H1 (cell line): ENCODE results near the gene THTPA. TPM values are rescaled to one million over a fixed set of nuclear protein-coding genes. Genes with fewer than 3 reads are reported as not detected.

Experiments used
- CTCF ChIA-PET: fragments of 300-600 bp; sonication (Branson Sonifier 250); formaldehyde crosslinking; loops from one replicate; lab custom pipeline; 2021; ENCODE audit not compliant: partially characterized antibody; lab: Charles Lee
- POLR2A ChIA-PET: fragments of 300-600 bp; sonication (Branson Sonifier 250); formaldehyde crosslinking; loops from one replicate; lab custom pipeline; 2021; ENCODE audit warnings: inconsistent platforms; ENCODE audit not compliant: partially characterized antibody; lab: Charles Lee
- DNase-seq, 2 experiments: peaks; one replicate each; pipeline versions ENCODE4 v3.0.0 to v3.0.0-alpha.2; 2010 to 2022; ENCODE audit warnings: low spot score in 2 of 2, low read depth in 1 of 2, mixed read lengths in 1 of 2
- FAIRE-seq: peaks from 2 replicates; lab custom pipeline; 2011; peaks lifted over from hg19 to GRCh38; lab: Jason Lieb, UNC
- H2AFZ ChIP-seq: 2 replicates; pipeline ENCODE4 v1.8.1; 2012; ENCODE audit warnings: low read length, inconsistent platforms
- H2AK5ac ChIP-seq: 2 replicates; pipeline ENCODE4 v1.6.1; 2013; ENCODE audit warnings: low read depth, low read length
- H2BK120ac ChIP-seq: replicated peaks from 2 replicates; pipeline ENCODE3; 2013; ENCODE audit warnings: low read depth, low read length, inconsistent platforms
- H2BK12ac ChIP-seq: 2 replicates; pipeline ENCODE4 v1.6.1; 2013; ENCODE audit warnings: low read depth, low read length
- H2BK15ac ChIP-seq: 2 replicates; pipeline ENCODE4 v1.6.1; 2013; ENCODE audit warnings: low read length
- H2BK20ac ChIP-seq: 2 replicates; pipeline ENCODE4 v1.6.1; 2013; ENCODE audit warnings: low read length
- H2BK5ac ChIP-seq: 2 replicates; pipeline ENCODE4 v1.6.1; 2013; ENCODE audit warnings: low read depth, low read length
- H3K14ac ChIP-seq: 2 replicates; pipeline ENCODE4 v1.6.1; 2013; ENCODE audit warnings: inconsistent platforms; ENCODE audit not compliant: insufficient read length
- H3K18ac ChIP-seq: 2 replicates; pipeline ENCODE4 v1.6.1; 2013; ENCODE audit warnings: low read length; ENCODE audit errors: extremely low read depth
- H3K23ac ChIP-seq: 2 replicates; pipeline ENCODE4 v1.6.1; 2013; ENCODE audit warnings: inconsistent platforms; ENCODE audit not compliant: insufficient read length
- H3K23me2 ChIP-seq: 2 replicates; pipeline ENCODE4 v1.6.1; 2013; ENCODE audit warnings: low read depth, low read length
- H3K27ac ChIP-seq: 2 replicates; pipeline ENCODE4 v1.6.1; 2011; ENCODE audit warnings: low read depth, low read length, inconsistent platforms
- H3K27me3 ChIP-seq, 4 experiments: replicated peaks in 1 of 4; 1 replicate in 1 of 4; 2 replicates in 3 of 4; pipeline versions ENCODE4 v1.6.1 to v1.8.1; 2011 to 2013; ENCODE audit warnings: low read length in 3 of 4, mild to moderate bottlenecking in 3 of 4, inconsistent platforms in 2 of 4, mixed read lengths in 2 of 4, moderate library complexity in 1 of 4; ENCODE audit not compliant: control insufficient read depth in 3 of 4, insufficient read depth in 3 of 4; ENCODE audit errors: extremely low read depth in 1 of 4
- H3K36me3 ChIP-seq, 4 experiments: 2 replicates each; pipeline versions ENCODE4 v1.6.1 to v1.8.1; 2011 to 2013; ENCODE audit warnings: mild to moderate bottlenecking in 4 of 4, low read length in 3 of 4, moderate library complexity in 2 of 4, control low read depth in 1 of 4, inconsistent platforms in 1 of 4; ENCODE audit not compliant: insufficient read depth in 4 of 4, control insufficient read depth in 2 of 4
- H3K4ac ChIP-seq: replicated peaks from 2 replicates; pipeline ENCODE3; 2013; ENCODE audit warnings: low read length, low read depth, mixed read lengths, inconsistent platforms; ENCODE audit not compliant: insufficient read length
- H3K4me1 ChIP-seq, 4 experiments: replicated peaks in 1 of 4; 1 replicate in 1 of 4; 2 replicates in 3 of 4; pipeline versions ENCODE4 v1.6.1 to v1.8.1; 2011 to 2013; ENCODE audit warnings: low read length in 3 of 4, inconsistent platforms in 2 of 4, mixed read lengths in 1 of 4; ENCODE audit not compliant: insufficient read depth in 4 of 4, control insufficient read depth in 3 of 4
- H3K4me2 ChIP-seq, 2 experiments: 2 replicates each; pipeline versions ENCODE4 v1.6.1 to v1.8.1; 2011 to 2013; ENCODE audit warnings: low read depth in 2 of 2, low read length in 2 of 2, control low read depth in 1 of 2, inconsistent platforms in 1 of 2, mild to moderate bottlenecking in 1 of 2; ENCODE audit not compliant: insufficient read depth in 1 of 2
- H3K4me3 ChIP-seq, 4 experiments: fragments of 200-600, 300-600 bp in 1 of 4; sonication (generic), shearing (Covaris generic), sonication (Bioruptor Twin) in 1 of 4; 2 replicates each; pipeline versions ENCODE4 v1.5.1 to v1.8.1; 2011 to 2016; ENCODE audit warnings: low read length in 4 of 4, low read depth in 3 of 4, control low read depth in 2 of 4, inconsistent platforms in 2 of 4, mild to moderate bottlenecking in 2 of 4, mixed read lengths in 1 of 4, moderate library complexity in 1 of 4; ENCODE audit not compliant: insufficient read depth in 2 of 4; ENCODE audit errors: extremely low read depth in 1 of 4
- H3K56ac ChIP-seq: replicated peaks from 2 replicates; pipeline ENCODE3; 2013; ENCODE audit warnings: low read depth, mild to moderate bottlenecking, mixed read lengths, low read length, inconsistent platforms; ENCODE audit not compliant: insufficient read length
- H3K79me1 ChIP-seq: 2 replicates; pipeline ENCODE4 v1.6.1; 2013; ENCODE audit warnings: low read depth, low read length, control low read depth
- H3K79me2 ChIP-seq, 2 experiments: 2 replicates each; pipeline versions ENCODE4 v1.6.1 to v1.8.1; 2012 to 2013; ENCODE audit warnings: low read length in 2 of 2, mild to moderate bottlenecking in 2 of 2, inconsistent platforms in 1 of 2; ENCODE audit not compliant: insufficient read depth in 2 of 2, control insufficient read depth in 1 of 2
- H3K9ac ChIP-seq, 4 experiments: replicated peaks in 1 of 4; 1 replicate in 1 of 4; 2 replicates in 3 of 4; pipeline versions ENCODE4 v1.6.1 to v1.8.1; 2011 to 2013; ENCODE audit warnings: low read depth in 3 of 4, low read length in 3 of 4, control low read depth in 2 of 4, mild to moderate bottlenecking in 2 of 4, moderate library complexity in 2 of 4, inconsistent platforms in 1 of 4; ENCODE audit errors: extremely low read depth in 1 of 4
- H3K9me3 ChIP-seq, 2 experiments: 2 replicates each; pipeline versions ENCODE4 v1.6.1 to v1.8.1; 2012 to 2013; ENCODE audit warnings: mild to moderate bottlenecking in 2 of 2, moderate library complexity in 2 of 2, control low read depth in 1 of 2, inconsistent platforms in 1 of 2, low read depth in 1 of 2, low read length in 1 of 2, mixed read lengths in 1 of 2; ENCODE audit not compliant: insufficient read depth in 2 of 2
- H4K20me1 ChIP-seq, 2 experiments: replicated peaks in 1 of 2; 2 replicates each; pipeline versions ENCODE3 to v1.8.1; 2011 to 2013; ENCODE audit warnings: inconsistent platforms in 2 of 2, low read length in 2 of 2, mild to moderate bottlenecking in 1 of 2; ENCODE audit not compliant: insufficient read depth in 2 of 2, control insufficient read depth in 1 of 2
- H4K5ac ChIP-seq: 2 replicates; pipeline ENCODE4 v1.6.1; 2013; ENCODE audit warnings: low read length, low read depth, mixed read lengths, inconsistent platforms; ENCODE audit not compliant: insufficient read length
- H4K8ac ChIP-seq: 2 replicates; pipeline ENCODE4 v1.8.0; 2013; ENCODE audit warnings: mild to moderate bottlenecking, moderate library complexity, low read length, inconsistent platforms; ENCODE audit not compliant: insufficient read depth; ENCODE audit errors: extremely low read depth
- H4K91ac ChIP-seq: replicated peaks from 2 replicates; pipeline ENCODE3; 2013; ENCODE audit warnings: low read length, mixed read lengths, inconsistent platforms; ENCODE audit not compliant: insufficient read length
- BCL11A ChIP-seq, 2 experiments: IDR thresholded peaks; one replicate each; pipeline ENCODE4 v1.6.1; 2011; ENCODE audit warnings: low read depth in 2 of 2, low read length in 2 of 2, mild to moderate bottlenecking in 2 of 2
- CBX5 ChIP-seq: fragments of 300-800, 300-1000 bp; sonication (generic); IDR thresholded peaks from 2 replicates; pipeline ENCODE4 v1.7.1; 2016; ENCODE audit warnings: antibody characterized with exemption, low read length, low read depth
- FOSL1 ChIP-seq: IDR thresholded peaks from 2 replicates; pipeline ENCODE4 v1.6.1; 2011; ENCODE audit warnings: mild to moderate bottlenecking, low read depth, low read length, moderate library complexity; ENCODE audit not compliant: insufficient read depth
- HDAC6 ChIP-seq: IDR thresholded peaks from one replicate; pipeline ENCODE4 v1.7.1; 2012; ENCODE audit warnings: low read depth, mild to moderate bottlenecking, inconsistent platforms, low read length, moderate library complexity
- JUND ChIP-seq: IDR thresholded peaks from 2 replicates; pipeline ENCODE4 v1.6.1; 2011; ENCODE audit warnings: mild to moderate bottlenecking, improper control_type of control experiment, low read length
- KDM4A ChIP-seq: IDR thresholded peaks from one replicate; pipeline ENCODE4 v1.7.1; 2012; ENCODE audit warnings: low read depth, mild to moderate bottlenecking, moderate library complexity, low read length, inconsistent platforms; ENCODE audit not compliant: severe bottlenecking
- RAD21 ChIP-seq, 2 experiments: IDR thresholded peaks in 1 of 2; conservative IDR thresholded peaks in 1 of 2; 2 replicates each; pipeline ENCODE4 v1.6.1; 2011; ENCODE audit warnings: low read depth in 2 of 2, low read length in 2 of 2, improper control_type of control experiment in 1 of 2, inconsistent platforms in 1 of 2, mild to moderate bottlenecking in 1 of 2, moderate library complexity in 1 of 2
- RFX5 ChIP-seq: IDR thresholded peaks from 2 replicates; pipeline ENCODE4 v1.6.1; 2011; ENCODE audit warnings: low read depth, low read length, improper control_type of control experiment, borderline replicate concordance
- SIN3A ChIP-seq, 2 experiments: IDR thresholded peaks in 1 of 2; conservative IDR thresholded peaks in 1 of 2; 2 replicates each; pipeline ENCODE4 v1.6.1; 2011 to 2012; ENCODE audit warnings: low read length in 2 of 2, improper control_type of control experiment in 1 of 2, low read depth in 1 of 2, mild to moderate bottlenecking in 1 of 2
- SRF ChIP-seq: IDR thresholded peaks from 2 replicates; pipeline ENCODE4 v1.6.1; 2011; ENCODE audit warnings: mild to moderate bottlenecking, low read depth, low read length, moderate library complexity
- WGBS, 2 experiments: shearing (Covaris generic) in 1 of 2; methylation state at CpG; one replicate each; pipeline versions ENCODE4 v1.1.6 to v1.1.7; 2013 to 2015; ENCODE audit warnings: low lambda C conversion rate in 2 of 2, mixed read lengths in 2 of 2, inconsistent platforms in 1 of 2, low coverage in 1 of 2, missing lambda C conversion rate in 1 of 2; ENCODE audit not compliant: insufficient replicate concordance in 2 of 2, insufficient coverage in 1 of 2, insufficient read length in 1 of 2; ENCODE audit errors: extremely low coverage in 1 of 2, missing lambda C conversion rate in 1 of 2; 5-methylcytosine and 5-hydroxymethylcytosine counted together
- polyA plus RNA-seq, 7 experiments: library from polyadenylated mRNA; depleted of rRNA in 3 of 7; stranded (reverse) in 5 of 7; unstranded in 2 of 7; fragments of >200 nt in 5 of 7; fragments of 200-250 nt in 2 of 7; gene quantifications; 1 replicate in 5 of 7; 2 replicates in 1 of 7; 4 replicates in 1 of 7; pipeline versions ENCODE4 v1.2.1 to v1.2.3, GENCODE V29; 2011 to 2013; ENCODE audit warnings: missing spikeins in 2 of 7, mixed read lengths in 2 of 7
- total RNA-seq: library from RNA; stranded (reverse); fragmentation: NEBNext Ultra II Directional; extraction: Animal tissue kit (Norgen Biotek cat#: 25700); gene quantifications from 2 replicates; pipeline ENCODE4 v1.2.1, GENCODE V29; 2021
- TF ChIP-seq, protein P1 (sequence below): IDR thresholded peaks from 2 replicates; pipeline ENCODE4 v1.6.1; 2012; ENCODE audit warnings: inconsistent platforms

The THTPA gene
- total and polyA plus RNA-seq, 2 of the 8 experiments (the other 6 are each of a cell fraction or from before 2014, with no cell fraction given) = 16.6 to 19.0 TPM

DNA sequence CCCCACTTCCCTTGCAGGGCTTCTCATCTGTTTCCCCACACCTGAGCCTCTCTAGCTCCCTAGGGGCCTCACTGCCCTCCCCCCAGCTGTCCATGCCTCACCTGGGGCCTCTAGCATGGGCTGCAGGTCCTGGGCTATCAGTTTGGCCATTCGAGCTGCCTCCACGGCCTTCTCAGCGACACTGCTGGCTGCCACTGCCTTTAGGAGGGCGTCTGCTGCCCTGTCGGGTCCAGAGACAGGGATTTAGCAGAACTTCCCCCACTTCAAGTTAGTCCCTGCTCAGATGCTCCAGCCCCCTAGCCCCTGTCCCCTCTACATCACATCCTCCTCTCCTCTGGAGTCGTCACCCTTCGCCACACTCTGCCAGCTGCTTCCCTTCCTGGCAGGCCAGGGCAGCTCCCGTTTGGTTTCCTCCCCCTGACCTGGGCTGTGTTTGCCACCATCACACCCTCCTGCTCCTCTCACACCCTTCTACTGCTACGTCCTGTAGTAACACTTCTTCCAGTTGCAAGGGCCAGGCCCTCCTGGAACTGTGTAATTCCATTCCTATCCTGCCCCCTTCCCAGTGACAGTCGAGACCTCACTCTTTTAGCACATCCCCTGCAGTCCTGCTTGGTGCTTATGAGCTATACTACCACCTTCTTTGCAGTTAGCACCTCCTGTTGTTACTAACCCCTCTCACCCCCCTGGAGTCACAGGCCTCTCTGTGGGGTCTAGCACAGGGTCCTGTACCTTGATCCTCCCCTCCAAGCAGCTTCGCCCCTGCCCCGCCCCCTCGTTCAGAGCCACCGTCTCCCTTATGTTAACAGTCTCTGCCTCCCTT lies 15.8 kb downstream of the THTPA start:
- Histone ChIP-seq H2BK12ac (no peak overlapping the region), H3K23me2 (peaks cover 20% of the 10 kb centered on the region; the same call in 1 of the 2 replicates), H3K4me3 (no peak overlapping the region), H2AFZ (no peak overlapping the region), H3K79me2 (no peaks in the 10 kb centered on the region), H3K27me3 (peaks cover 13 to 20% (median 19%) of the 10 kb centered on the region in 4 experiments), H2AK5ac (no peak overlapping the region), H3K4ac (no peak overlapping the region), H3K36me3 (peaks cover 0 to 8% (median 0%) of the 10 kb centered on the region in 4 experiments; a peak in 1 of 8 replicates), H2BK15ac (no peak overlapping the region), H2BK20ac (no peak overlapping the region), H3K23ac (no peak overlapping the region), H3K56ac (no peak overlapping the region), H3K18ac (no peak overlapping the region), H4K20me1 (peaks cover 7 to 12% of the 10 kb centered on the region in 2 experiments), H3K14ac (no peak overlapping the region), H4K5ac (no peak overlapping the region), H4K8ac (peak overlapping the region; percentile 5; the same call in 1 of the 2 replicates), H3K4me1 (peaks cover 4 to 25% (median 15%) of the 10 kb centered on the region in 4 experiments), H3K27ac (no peak overlapping the region), H3K4me2 (no peak overlapping the region), H4K91ac (no peak overlapping the region), H2BK5ac (peak overlapping the region; percentile 10; the same call in 1 of the 2 replicates), H3K79me1 (no peaks in the 10 kb centered on the region), H2BK120ac (no peak overlapping the region), H3K9me3 (no peaks in the 10 kb centered on the region), H3K9ac (no peak overlapping the region)
- TF ChIP-seq RFX5 = no peak
- no peak for TF ChIP-seq FOSL1
- no peak for TF ChIP-seq HDAC6
- TF ChIP-seq RAD21 (IDR thresholded peaks at IDR 0.05 in 1 of 2, conservative IDR thresholded peaks at IDR 0.05 in 1 of 2; ENCODE audit: low read depth in 2 of 2, low read length in 2 of 2) = no peak
- no peak for TF ChIP-seq CBX5
- TF ChIP-seq SIN3A (conservative IDR thresholded peaks at IDR 0.05 in 1 of 2, IDR thresholded peaks at IDR 0.05 in 1 of 2; ENCODE audit: low read depth in 1 of 2, low read length in 2 of 2) = no peak
- TF ChIP-seq KDM4A = no peak
- TF ChIP-seq SRF = no peak
- no peak for TF ChIP-seq JUND
- TF ChIP-seq, protein P1, sequence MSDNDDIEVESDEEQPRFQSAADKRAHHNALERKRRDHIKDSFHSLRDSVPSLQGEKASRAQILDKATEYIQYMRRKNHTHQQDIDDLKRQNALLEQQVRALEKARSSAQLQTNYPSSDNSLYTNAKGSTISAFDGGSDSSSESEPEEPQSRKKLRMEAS = no peak
- TF ChIP-seq BCL11A (IDR thresholded peaks at IDR 0.05; ENCODE audit: low read depth in 2 of 2, low read length in 2 of 2) = no peak
- WGBS, 2 experiments = 83% methylated on average over 14 of the region's 14 CpGs; no CpG with 5 or more reads in 1 of the 2 experiments
- CTCF ChIA-PET = interaction anchor here (1.1 to 70.5 kb wide), 7 partner anchors 8 to 382 kb away, joined by 3 to 2092 read pairs (median 4); partner anchors contain the start of genes DHRS4 and NGDN
- no peak for DNase-seq
- POLR2A ChIA-PET = interaction anchor here (1.1 to 52.7 kb wide), 3 partner anchors 11 to 43 kb away, joined by 3 to 1523 read pairs (median 4); partner anchors contain the start of gene ZFHX2
- FAIRE-seq = no peak
